ENCODE measurements around the gene TRAPPC3.
"Not testable (repeated sequence)": the region's sequence is repeated elsewhere in the genome, so short reads cannot be mapped to it uniquely, and the experiment has no call there.

- TF ChIP-seq CTCF, POLR2A (IDR thresholded peaks at IDR 0.05): not testable (repeated sequence)
Observed at GRCh38 chr1:36196805-36197204, 47.5 kb upstream of the TRAPPC3 start.

All from body of pancreas (tissue), 4 donors.